HG03196 (cell line): ENCODE measurements around the gene CCDC86.

ENCODE experiments used
- ATAC-seq: cut with Tn5 transposase; IDR thresholded peaks from one replicate; pipeline ENCODE4 v1.9.1; 2021; ENCODE audit not compliant: unreplicated experiment

The CCDC86 gene

DNA sequence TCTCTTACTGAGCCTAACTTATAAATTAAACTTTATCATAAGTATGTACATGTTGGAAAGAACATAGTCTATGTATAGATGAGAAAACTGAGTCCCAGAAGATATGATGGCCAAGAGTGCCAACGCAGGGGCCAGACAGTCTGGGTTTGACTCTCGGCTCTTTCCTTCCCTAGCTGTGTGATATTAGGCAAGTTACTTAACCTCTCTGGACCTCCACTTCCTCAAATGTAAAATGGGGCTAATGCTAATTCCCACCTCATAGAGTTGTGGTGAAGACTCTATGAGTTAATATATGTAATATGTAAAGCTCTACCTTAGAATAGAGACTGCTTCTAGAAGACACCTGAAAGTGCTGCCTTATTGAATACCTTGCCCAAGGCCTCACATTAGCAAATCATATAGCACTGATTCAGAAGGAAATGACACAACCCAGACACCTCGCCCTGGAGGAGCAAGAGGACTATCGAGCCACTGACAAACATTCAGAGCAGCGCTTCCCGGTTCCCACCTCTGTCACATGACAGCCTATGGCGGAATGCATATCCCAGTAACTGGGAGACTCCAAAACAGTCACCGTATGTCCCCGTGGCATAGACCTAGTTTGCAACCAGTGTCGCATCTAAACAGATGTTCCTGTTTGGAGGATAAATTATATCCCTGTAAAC, 11.3 kb upstream of the CCDC86 start:
- ATAC-seq = no peak

DNA sequence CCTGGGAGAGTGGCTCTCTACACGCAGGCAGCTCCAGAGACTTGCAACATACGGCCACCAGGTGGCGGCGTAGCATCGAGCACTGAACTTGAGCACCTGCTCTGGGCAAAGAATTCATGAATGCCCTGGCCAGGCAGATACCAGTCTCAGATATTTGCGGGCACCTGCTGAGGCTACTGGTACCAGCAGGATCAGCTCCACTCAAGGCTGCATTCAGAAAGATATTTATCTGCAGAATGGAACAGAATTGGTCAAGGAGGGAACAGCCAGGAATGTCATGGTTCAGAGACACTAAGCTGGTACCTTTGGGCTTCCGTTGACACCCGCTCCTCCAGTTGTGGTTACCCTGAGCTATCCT, 10.8 kb upstream of the CCDC86 start:
- peak; percentile 73 for ATAC-seq

DNA sequence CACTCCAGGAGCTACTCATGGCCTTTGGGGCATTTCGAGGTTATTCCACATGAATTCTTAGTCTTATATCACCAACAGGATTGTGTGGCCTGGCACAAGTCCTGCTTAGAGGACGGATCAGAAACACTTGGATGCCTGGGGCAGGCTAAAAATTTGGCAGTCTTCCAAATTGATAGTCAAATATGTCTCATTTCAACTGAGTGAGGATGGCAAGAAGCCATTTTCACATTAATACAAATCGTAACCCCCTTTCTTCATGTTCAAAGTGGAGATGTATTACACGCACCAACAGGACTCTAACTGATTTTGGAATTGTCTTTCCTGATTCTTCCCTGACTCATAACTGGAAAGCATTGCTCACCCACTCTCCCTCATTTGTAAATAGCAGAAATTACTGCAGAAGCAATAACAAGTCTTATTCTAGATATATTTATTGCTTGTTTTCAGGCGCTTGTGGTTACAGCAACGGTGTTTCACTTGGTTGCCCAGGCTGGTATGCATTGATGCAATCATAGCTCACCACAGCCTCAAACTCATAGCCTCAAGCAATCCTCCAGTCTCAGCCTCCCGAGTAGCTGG, 10.3 kb upstream of the CCDC86 start:
- no peak for ATAC-seq

DNA sequence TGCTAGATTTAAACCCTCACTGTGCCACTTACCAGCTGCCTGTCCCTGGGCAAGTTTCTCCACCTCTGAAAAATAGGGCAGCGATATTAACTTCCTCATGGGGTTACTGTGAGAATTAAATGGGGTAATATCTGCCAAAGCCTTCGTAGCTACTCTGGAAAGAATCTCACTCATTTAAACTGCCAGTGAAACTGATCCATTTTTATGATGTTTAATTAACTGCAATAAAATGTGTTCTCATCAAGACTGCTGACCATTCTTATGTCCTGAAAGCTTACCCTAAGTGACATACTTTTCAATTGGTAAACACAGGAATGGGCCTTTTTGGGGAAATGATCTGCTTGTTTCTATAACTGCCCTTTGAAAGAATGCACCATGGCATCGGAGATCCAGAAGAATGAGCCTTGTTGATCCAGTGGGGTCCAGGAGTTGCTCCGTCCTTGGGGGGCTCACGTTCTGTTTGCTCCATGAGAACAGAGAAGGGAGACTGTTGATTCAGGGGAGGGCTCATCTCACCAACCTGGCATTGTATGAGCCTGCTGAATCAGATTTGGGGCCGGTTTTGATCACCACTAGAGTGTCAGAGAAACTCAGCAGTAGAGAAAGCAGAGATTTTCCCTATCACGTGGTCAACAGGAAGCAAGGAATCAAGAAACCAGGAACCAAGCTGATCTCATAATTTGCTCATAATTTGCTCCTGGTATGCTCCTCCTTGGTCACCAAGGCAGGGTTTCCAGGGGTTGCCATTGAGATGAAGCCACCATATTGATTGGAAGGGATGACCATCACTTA, 7.0 kb upstream of the CCDC86 start:
- no peak for ATAC-seq

DNA sequence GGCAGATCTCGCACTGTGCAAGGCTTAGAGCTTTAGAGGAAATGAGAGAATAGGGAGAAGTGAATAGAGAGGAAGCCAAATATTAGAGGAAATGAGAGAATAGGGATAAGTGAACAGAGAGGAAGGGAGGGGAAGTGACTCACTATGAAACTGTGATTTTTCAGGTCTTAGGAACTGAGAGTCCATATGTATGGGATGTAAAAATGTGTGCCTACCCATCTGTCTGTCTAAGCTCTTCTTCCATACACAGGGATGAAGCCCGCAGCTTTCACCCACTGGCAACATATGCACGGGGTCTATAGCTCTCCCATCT, 6.4 kb upstream of the CCDC86 start:
- ATAC-seq = no peak

DNA sequence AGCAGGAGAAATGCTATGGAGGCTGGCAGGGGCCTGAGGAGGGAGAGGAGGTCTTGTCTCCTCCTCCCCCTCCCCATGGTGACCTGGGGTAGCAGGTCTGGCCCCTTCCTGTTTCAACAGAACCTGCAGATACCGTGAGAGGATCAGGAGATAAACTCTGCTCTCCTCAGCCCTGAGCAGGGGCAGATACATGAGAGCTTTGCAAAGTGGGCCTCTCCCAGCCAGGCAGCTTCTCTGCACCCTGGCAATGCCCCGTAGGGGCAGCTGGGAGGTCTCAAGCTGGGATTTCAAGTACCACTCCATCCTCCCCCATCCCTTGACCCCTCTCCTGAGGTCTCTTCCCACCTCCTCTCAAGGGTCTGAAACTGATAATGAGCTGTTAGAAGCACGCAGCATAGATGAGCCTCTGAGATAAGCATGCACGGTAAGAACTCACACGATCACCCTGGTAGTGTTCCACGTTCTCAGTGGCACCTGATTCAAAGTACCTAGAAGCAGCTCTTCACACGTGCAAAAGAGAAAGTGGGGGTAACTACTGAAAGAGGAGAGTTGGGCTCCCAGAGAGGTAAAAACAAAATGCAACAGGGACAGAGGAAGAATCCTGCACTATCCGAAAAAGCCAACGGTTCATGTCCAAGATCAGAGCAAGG, 4.9 kb upstream of the CCDC86 start:
- ATAC-seq = no peak

DNA sequence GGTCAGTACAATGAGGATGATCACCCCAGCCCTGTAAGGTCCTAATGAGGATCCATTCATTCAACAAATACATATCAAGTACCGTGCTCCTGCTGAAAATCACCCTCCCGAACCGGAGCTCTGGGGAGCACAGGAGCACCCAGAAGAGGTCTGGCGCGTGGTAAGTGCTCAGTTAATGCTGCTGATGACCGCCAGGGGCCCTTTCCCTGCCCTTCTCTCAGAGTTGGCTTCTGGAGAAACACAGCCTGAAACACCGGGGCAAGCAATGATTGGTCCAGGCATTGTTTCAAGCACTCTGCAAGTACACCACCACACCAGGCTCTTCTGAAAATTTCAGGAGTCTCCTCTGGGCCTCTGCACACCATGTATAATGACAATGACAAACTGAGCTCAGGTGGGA, 3.8 kb upstream of the CCDC86 start:
- no peak for ATAC-seq

DNA sequence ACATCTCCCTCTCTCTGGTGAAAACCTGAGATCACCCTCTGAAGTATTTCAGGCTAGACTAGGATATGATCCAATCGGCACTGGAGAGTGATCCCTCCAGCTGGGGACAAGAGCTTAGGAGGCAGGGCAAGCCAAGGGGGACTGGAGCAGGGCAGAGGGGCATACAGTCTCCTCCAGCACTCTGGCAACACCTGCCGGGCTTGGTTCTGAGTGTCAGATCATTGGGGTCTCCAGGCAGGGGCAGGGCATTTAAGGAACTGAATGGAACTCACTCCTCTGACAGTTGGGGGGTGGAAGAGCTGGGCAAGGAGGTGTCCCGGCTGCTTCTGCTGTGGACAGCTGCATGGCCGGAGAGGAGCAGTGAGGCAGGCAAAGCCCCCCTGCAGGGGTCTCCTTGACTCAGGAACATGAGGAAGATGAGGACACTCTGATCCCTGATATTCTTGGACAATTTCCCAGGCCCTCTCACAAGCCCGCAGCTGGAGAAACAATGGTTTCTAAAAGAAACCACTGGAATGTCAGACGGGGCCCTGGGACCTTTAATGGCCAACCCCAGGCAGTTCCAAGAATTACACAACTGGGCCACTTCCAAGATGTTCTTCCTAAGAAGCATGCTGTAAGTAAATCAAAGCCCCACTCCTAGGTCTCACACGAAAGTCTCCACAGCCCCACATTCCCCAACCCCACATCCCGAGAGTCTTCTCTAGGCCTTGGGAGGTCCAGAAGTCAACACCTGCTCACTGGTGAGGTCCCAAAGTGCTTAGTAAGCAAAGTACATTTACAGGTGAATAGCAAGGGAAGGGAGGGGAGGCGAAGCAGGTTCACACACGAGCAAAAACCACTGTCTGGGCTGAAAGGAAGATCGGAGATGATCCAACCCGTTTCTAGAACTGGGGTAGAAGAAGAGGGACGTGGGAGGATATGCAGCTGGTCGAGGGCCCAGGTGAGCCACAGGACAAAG, 1.2 kb upstream of the CCDC86 start:
- ATAC-seq = no peak

DNA sequence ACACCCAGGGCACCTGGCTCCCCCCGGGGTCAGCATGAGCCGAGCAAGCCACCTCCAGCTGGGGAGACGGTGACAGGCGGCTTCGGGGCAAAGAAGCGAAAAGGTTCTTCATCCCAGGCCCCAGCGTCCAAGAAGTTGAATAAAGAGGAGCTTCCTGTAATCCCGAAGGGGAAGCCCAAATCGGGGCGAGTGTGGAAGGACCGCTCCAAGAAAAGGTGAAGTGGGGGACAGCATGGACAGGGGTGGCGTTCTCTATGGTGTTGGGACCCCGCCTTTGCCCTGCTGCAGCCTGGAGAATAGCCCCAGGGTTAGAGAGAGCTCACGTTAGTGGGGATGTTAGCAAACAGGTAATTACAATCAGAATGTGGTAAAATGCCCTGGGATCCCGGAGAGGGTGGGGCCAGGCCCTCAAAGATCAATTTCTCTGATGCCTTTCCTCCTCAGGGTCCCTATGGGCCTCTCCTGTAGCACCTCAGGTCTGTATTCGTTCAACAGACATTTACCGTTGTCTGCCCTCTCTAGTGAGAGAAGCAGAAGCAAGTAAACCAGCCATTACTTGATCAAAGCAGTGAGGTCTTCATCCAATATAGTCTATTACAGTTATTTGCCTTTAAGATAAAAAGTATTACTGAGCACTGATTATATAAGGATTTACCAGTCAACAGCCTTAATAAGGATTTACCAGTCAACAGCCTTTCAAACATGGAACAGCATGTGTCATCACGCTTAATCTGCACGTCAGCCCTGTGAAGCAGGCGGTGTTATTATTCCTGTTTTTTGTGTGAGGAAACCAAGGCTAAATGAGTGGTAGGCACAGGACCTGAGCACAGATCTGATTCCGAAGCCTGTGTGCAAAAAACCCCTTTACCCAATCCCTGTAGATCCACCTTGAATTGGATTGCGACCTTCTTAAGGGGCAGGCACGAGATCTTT, 1.0 kb downstream of the CCDC86 start:
- no peak for ATAC-seq

DNA sequence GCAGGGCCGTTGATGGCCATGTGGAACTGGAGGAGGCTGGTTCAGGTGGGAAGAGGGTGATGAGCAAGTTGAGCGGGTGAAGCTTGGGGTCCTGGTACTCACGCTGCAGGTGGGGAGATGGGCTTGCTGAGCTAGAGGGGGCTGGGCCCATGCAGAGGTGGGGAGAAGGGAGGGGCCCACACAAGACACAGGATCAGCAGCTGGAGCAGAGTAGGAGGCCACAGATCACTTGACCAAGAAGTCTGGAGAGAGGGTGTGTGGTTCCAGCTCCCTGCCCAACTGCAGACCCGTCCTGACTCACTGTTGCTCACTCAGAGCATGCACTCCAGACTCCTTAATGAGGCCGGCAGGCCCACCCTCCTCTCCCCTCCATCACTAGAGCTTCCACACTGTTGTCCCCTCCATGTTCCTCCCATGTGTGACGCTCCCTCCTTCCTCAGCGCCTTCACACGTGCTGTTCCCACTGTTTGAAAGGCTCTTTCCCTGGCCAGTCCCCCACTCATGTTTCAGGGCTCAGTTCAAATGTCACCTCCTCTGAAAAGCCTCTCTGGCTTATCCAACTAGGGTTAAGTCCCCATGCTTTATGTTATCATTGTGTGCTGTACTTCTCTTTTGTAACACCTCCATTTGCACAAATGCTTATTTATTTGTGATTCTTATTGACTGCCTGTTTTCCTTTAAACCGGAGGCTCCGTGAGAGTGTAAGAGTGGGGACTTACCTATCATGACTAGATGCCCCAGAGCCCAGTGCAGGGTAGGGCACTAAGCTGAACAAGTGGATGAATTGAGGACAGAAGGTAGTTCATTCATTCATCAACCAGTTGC, 2.3 kb downstream of the CCDC86 start:
- ATAC-seq = no peak

DNA sequence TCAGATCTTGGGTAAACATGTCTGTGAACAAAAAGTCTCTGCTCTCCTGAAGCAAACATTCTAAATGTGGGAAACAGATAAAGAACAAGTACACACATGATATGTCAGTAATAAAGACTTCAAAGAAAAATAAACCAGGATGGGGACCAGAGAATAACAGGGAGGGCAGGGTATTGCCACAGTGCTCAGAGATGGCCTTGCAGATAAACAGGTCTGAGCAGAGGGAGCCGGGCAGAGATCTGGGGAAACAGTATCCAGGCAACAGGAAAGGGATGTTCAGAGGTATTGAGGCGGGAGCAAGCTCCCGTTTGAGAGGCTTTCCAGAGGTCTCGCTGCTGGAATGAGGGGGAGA, 2.9 kb downstream of the CCDC86 start:
- no peak for ATAC-seq

DNA sequence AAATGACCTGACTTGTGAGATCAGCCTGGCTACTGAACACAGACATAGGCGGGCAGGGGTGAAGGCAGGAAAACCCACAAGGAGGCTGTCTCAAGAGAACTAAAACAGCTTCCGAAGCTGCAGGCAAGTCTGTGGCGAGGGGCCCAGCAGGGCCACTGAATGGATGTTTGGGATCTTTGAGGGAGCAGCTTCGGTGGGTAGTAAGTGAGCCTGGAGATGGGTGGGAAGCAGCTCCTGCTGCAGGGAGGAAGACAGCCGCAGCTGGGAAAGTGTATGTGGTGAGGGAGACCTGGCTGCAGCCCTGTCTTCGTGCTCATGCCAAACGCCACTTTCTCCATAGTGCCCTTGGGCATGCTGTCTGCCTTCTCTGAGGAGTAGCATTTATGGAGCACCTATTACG, 3.4 kb downstream of the CCDC86 start:
- no peak for ATAC-seq

DNA sequence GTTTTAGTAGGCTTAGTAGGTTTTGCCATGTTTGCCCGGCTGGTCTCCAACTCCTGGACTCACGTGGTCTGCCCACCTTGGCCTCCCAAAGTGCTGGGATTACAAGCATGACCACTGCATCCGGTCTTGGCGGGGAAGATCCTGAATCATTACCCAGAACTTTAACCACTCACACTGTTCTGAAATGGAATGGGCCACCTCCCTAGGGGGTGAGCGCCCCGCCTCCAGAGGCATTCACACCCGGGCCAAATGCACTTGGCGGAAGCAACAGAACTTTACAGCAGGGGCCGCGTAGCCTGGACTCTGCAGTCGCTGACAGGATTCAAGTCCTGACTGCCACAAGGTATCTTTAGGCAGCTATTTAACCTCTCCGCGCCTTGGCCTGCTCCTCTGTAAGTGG, 5.4 kb downstream of the CCDC86 start:
- ATAC-seq = no peak

DNA sequence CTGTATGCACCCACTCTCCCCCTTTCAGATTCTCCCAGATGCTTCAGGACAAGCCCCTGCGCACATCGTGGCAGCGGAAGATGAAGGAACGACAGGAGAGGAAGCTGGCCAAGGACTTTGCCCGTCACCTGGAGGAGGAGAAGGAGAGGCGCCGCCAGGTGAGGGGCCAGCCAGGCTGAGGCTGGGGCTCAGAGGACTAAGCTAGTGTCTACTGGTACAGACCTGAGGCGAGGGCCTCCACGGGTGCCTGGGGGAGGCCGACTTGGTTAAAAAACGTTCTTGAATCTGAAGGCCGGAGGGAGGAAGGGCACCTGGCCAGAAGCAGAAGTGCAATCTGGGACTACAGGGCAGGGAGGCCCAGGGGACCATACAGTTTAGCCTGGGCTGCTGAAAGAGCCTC, 6.0 kb downstream of the CCDC86 start:
- no peak for ATAC-seq

DNA sequence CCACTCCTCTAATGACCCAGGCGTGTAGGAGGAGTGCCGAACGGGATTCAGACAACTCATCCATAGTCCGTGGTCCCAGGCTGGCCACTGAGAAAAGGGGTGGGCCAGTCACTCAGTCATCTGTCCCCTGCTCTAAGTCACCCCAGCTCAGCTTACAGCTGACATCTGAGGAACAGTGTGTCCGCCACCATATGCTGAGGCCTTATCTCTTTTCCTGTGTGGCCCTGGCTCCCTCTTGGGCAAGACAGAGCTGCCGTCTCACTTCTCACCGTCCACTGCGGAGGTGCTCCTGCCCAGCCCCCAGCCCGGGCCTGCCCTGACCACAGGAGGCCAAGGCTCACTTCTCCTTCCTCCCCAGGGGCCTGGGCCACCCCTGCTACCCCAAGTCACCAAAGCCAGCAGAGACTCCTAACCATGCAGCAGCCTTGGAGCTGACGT, 6.8 kb downstream of the CCDC86 start:
- no peak for ATAC-seq

DNA sequence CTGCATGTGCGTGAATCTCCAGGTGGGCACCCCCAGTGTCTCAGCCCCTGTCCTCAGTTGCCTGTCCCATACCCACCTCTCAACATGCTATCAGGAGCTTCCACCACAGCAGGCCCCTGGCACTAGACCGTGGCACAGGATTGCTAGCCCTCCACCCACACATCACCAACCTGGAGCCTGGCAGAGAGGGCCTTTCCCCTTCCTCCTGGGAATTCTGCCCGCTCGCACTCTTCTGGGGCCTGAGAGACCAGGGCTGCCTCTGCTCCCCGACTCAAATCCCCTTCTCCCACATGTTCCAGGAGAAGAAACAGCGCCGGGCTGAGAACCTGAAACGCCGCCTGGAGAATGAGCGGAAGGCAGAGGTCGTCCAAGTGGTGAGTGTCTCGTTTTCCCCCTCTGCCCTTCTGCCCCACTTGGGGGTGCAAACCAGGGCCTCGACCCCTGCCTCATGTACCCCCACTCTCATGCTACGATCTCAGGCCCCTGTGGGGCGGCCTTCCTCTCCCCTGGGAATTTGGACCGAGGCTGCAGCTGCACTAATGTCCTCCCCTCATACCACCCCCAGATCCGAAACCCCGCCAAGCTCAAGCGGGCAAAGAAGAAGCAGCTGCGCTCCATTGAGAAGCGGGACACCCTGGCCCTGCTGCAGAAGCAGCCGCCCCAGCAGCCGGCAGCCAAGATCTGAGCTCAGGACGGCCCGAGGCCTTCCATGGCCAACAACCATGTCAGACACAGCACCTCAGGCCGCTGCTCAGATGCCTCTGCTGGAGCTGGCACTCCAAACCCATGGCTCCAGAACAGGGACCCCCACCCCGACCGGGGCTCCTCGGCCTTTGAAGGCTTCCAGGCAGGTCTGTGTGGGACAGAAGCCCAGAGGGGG, 8.0 kb downstream of the CCDC86 start:
- no peak for ATAC-seq

DNA sequence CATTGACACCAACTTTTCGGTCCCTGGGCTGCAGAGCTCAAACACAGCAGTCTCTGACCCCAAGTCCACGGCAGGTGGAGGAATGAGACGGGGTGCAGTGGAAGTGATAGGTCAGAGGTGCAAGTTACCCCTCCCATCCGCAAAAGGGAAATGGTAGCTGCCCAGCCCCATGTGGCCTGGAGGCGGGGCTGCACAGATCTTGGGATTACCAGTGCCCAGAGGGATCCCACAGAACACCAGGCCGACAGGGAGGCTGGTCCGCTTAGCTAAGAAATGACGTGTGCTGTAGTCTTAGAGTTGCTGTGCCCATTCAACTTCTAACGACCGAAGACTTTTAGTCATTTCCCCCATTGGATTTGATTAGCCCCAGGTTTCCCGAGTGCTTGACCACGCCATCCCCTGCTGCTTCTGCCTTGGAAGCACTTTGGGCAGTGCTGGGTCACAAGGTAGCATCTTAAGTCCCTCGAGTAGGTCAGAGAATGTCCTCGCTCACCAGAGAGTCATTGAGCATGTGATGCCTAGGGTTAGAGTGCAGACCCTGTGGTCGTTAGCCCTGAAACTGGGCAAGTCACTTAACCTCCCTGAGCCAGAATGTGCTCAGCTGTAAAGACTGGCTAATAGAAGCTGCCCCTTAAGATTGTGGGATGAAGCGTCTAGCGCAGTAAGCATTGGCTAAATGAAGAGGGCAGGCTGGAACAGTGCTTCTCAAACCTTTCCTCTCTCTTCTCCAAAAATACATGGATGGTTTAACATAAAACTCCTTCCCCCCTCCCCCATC, 9.6 kb downstream of the CCDC86 start:
- no peak for ATAC-seq
